Epidermal melanocyte (primary cell): ENCODE measurements around the gene HIBCH.
A peak's percentile ranks its signal among the peaks of the same experiment; 100 is the strongest.

Experiments
- DNase-seq: peaks from one replicate; pipeline ENCODE4 v3.0.0; 2011; ENCODE audit warnings: low spot score; ENCODE audit not compliant: insufficient read length

Gene HIBCH

GRCh38 chr2:190190507-190191162, 129.0 kb downstream of the HIBCH start:
- DNase-seq, result no peak

GRCh38 chr2:190188289-190188688, 131.3 kb downstream of the HIBCH start:
- no peak for DNase-seq

- no peak for DNase-seq
Observed at GRCh38 chr2:190186238-190186637, 133.4 kb downstream of the HIBCH start.

- DNase-seq, result no peak
Observed at GRCh38 chr2:190185380-190185779, 134.2 kb downstream of the HIBCH start.

- DNase-seq, result no peak
Observed at GRCh38 chr2:190184460-190184859, 135.2 kb downstream of the HIBCH start.

GRCh38 chr2:190183539-190183938, 136.1 kb downstream of the HIBCH start:
- no peak for DNase-seq

GRCh38 chr2:190182071-190182524, 137.5 kb downstream of the HIBCH start:
- DNase-seq, result no peak

GRCh38 chr2:190181123-190181669, 138.4 kb downstream of the HIBCH start:
- DNase-seq, result no peak

GRCh38 chr2:190180313-190181122, 139.1 kb downstream of the HIBCH start:
- peak; percentile 37 for DNase-seq

GRCh38 chr2:190179754-190180312, 139.8 kb downstream of the HIBCH start:
- DNase-seq, result peak; percentile 28

- no peak for DNase-seq
Observed at GRCh38 chr2:190178066-190178722, 141.4 kb downstream of the HIBCH start.

GRCh38 chr2:190177249-190178040, 142.2 kb downstream of the HIBCH start:
- DNase-seq, result no peak

- DNase-seq, result no peak
Observed at GRCh38 chr2:190173392-190173791, 146.2 kb downstream of the HIBCH start.

GRCh38 chr2:190170673-190171072, 149.0 kb downstream of the HIBCH start:
- DNase-seq, result no peak

GRCh38 chr2:190169221-190170072, 150.2 kb downstream of the HIBCH start:
- DNase-seq, result no peak

- no peak for DNase-seq
Observed at GRCh38 chr2:190167702-190168101, 151.9 kb downstream of the HIBCH start.

- DNase-seq, result no peak
Observed at GRCh38 chr2:190165491-190165890, 154.1 kb downstream of the HIBCH start.

- DNase-seq, result no peak
Observed at GRCh38 chr2:190162851-190163250, 156.8 kb downstream of the HIBCH start.

- no peak for DNase-seq
Observed at GRCh38 chr2:190159453-190159852, 160.2 kb downstream of the HIBCH start.
